Sigmoid colon (tissue), 4 donors: ENCODE data around the gene GPR17.

Source experiments
- POLR2AphosphoS5 ChIP-seq, 4 donors: sonication (generic); formaldehyde crosslinking; IDR thresholded peaks; one replicate each; pipeline ENCODE4 v1.6.1; 2017; ENCODE audit warnings: antibody characterized with exemption in 4 of 4
- TF ChIP-seq, protein P1 (sequence below), 4 experiments: fragments of 450-650 bp in 3 of 4; fragments of 200-600 bp in 1 of 4; IDR thresholded peaks; one replicate each; pipeline ENCODE4 v1.5.1; 2016 to 2019; ENCODE audit warnings: antibody characterized with exemption in 4 of 4, mild to moderate bottlenecking in 3 of 4, moderate library complexity in 2 of 4

- TF ChIP-seq, protein P1, sequence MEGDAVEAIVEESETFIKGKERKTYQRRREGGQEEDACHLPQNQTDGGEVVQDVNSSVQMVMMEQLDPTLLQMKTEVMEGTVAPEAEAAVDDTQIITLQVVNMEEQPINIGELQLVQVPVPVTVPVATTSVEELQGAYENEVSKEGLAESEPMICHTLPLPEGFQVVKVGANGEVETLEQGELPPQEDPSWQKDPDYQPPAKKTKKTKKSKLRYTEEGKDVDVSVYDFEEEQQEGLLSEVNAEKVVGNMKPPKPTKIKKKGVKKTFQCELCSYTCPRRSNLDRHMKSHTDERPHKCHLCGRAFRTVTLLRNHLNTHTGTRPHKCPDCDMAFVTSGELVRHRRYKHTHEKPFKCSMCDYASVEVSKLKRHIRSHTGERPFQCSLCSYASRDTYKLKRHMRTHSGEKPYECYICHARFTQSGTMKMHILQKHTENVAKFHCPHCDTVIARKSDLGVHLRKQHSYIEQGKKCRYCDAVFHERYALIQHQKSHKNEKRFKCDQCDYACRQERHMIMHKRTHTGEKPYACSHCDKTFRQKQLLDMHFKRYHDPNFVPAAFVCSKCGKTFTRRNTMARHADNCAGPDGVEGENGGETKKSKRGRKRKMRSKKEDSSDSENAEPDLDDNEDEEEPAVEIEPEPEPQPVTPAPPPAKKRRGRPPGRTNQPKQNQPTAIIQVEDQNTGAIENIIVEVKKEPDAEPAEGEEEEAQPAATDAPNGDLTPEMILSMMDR (IDR thresholded peaks at IDR 0.05) = no peak
- no peak for TF ChIP-seq POLR2AphosphoS5 (IDR thresholded peaks at IDR 0.05)
Measured at GRCh38 chr2:127610561-127610960, 35.4 kb upstream of the GPR17 start.
